GM12878 (cell line): ENCODE measurements around the gene KRT38. TPM values are rescaled to one million over a fixed set of nuclear protein-coding genes. Genes with fewer than 3 reads are reported as not detected.
"Not testable (repeated sequence)": the region's sequence is repeated elsewhere in the genome, so short reads cannot be mapped to it uniquely, and the experiment has no call there.

ENCODE experiments used
- ATAC-seq: fragments of 200-7000 bp; cut with Tn5 transposase; 3 replicates; pipeline ENCODE4 v1.9.1; 2020; ENCODE audit warnings: mild to moderate bottlenecking, moderate library complexity
- BruUV-seq: library from RNA; stranded (reverse); fragments of 400-500 nt; replicated peaks from 2 replicates; lab custom pipeline; 2021; lab: Mats Ljungman, UMichigan
- CTCF ChIA-PET: fragments of 300-600 bp; sonication (Branson Sonifier 250); formaldehyde crosslinking; extraction: SDS; loops from one replicate; lab custom pipeline; 2021; ENCODE audit warnings: inconsistent platforms; lab: Yijun Ruan, JAX
- POLR2A ChIA-PET: fragments of 350-600 bp; formaldehyde crosslinking; extraction: SDS; loops from one replicate; lab custom pipeline; 2021; ENCODE audit warnings: inconsistent platforms; lab: Charles Lee
- RAD21 ChIA-PET: fragments of 300-600 bp; sonication (Branson Sonifier 250); formaldehyde crosslinking; loops from one replicate; lab custom pipeline; 2023; ENCODE audit warnings: antibody characterized with exemption; ENCODE audit not compliant: unreplicated experiment; lab: Charles Lee
- SMC1A ChIA-PET: fragments of 300-600 bp; sonication (Branson Sonifier 250); formaldehyde crosslinking; loops from one replicate; lab custom pipeline; 2023; ENCODE audit not compliant: unreplicated experiment, uncharacterized antibody; lab: Charles Lee
- DNase-seq: peaks from one replicate; pipeline ENCODE4 v3.0.0-alpha.2; 2011; ENCODE audit warnings: low read depth, low spot score
- FAIRE-seq: peaks from 3 replicates; lab custom pipeline; 2011; peaks lifted over from hg19 to GRCh38; lab: Jason Lieb, UNC
- H2AFZ ChIP-seq: 2 replicates; pipeline ENCODE4 v1.6.0; 2011; ENCODE audit warnings: low read depth, low read length, control low read depth; ENCODE audit not compliant: control insufficient read depth
- H3K27ac ChIP-seq: 2 replicates; pipeline ENCODE4 v1.5.1; 2011; ENCODE audit warnings: control low read depth; ENCODE audit not compliant: control insufficient read depth, insufficient read depth
- H3K27me3 ChIP-seq, 2 experiments: replicated peaks in 1 of 2; 2 replicates each; pipeline versions ENCODE4 v1.6.0 to v1.6.1; 2011; ENCODE audit warnings: low read length in 1 of 2; ENCODE audit not compliant: control insufficient read depth in 2 of 2, insufficient read depth in 2 of 2
- H3K36me3 ChIP-seq, 2 experiments: 2 replicates each; pipeline ENCODE4 v1.5.1; 2011; ENCODE audit warnings: low read length in 1 of 2; ENCODE audit not compliant: control insufficient read depth in 2 of 2, insufficient read depth in 2 of 2
- H3K4me1 ChIP-seq: 2 replicates; pipeline ENCODE4 v1.6.1; 2011; ENCODE audit warnings: mild to moderate bottlenecking, low read length, moderate library complexity, mixed read lengths; ENCODE audit not compliant: control insufficient read depth, insufficient read depth
- H3K4me2 ChIP-seq: 2 replicates; pipeline ENCODE4 v1.6.0; 2011; ENCODE audit warnings: control low read depth; ENCODE audit not compliant: control insufficient read depth, insufficient read depth
- H3K4me3 ChIP-seq: fragments of 200-600 bp; sonication (generic); 2 replicates; pipeline ENCODE4 v1.5.1; 2016
- H3K79me2 ChIP-seq: 2 replicates; pipeline ENCODE4 v1.6.0; 2011; ENCODE audit warnings: low read length; ENCODE audit not compliant: control insufficient read depth, insufficient read depth
- H3K9ac ChIP-seq: 2 replicates; pipeline ENCODE4 v1.8.0; 2011; ENCODE audit warnings: low read length, control low read depth, mixed read lengths; ENCODE audit not compliant: control insufficient read depth, insufficient read depth
- H3K9me3 ChIP-seq: replicated peaks from 3 replicates; pipeline ENCODE4 v1.5.1; 2011; ENCODE audit warnings: mild to moderate bottlenecking, low read length; ENCODE audit not compliant: control insufficient read depth, insufficient read depth
- H4K20me1 ChIP-seq: 2 replicates; pipeline ENCODE4 v1.6.0; 2011; ENCODE audit not compliant: control insufficient read depth, insufficient read depth
- ASH2L ChIP-seq: fragments of 300-600, 200-600 bp; sonication (generic); IDR thresholded peaks from 2 replicates; pipeline ENCODE4 v1.6.1; 2017; ENCODE audit warnings: low read depth, mild to moderate bottlenecking, borderline replicate concordance
- EED ChIP-seq: sonication (generic); IDR thresholded peaks from 2 replicates; pipeline ENCODE4 v1.6.1; 2016; ENCODE audit warnings: antibody characterized with exemption, low read depth
- JUND ChIP-seq: IDR thresholded peaks from 2 replicates; pipeline ENCODE4 v1.6.1; 2012; ENCODE audit warnings: low read depth, mild to moderate bottlenecking, low read length, improper control_type of control experiment, moderate library complexity
- MYB ChIP-seq: fragments of 150-350 bp; IDR thresholded peaks from 2 replicates; pipeline ENCODE4 v1.6.1; 2014; ENCODE audit warnings: mild to moderate bottlenecking, low read depth, low read length, borderline replicate concordance
- PAX5 ChIP-seq: IDR thresholded peaks from 2 replicates; pipeline ENCODE4 v1.6.1; 2011; ENCODE audit warnings: low read depth, low read length, borderline replicate concordance
- POLR2AphosphoS5 ChIP-seq: IDR thresholded peaks from 2 replicates; pipeline ENCODE4 v1.6.1; 2011; ENCODE audit warnings: mild to moderate bottlenecking, low read length, inconsistent platforms
- SUZ12 ChIP-seq: fragments of 200-600 bp; sonication (generic); IDR thresholded peaks from one replicate; pipeline ENCODE4 v1.6.1; 2018; ENCODE audit warnings: antibody characterized with exemption, mild to moderate bottlenecking; ENCODE audit not compliant: unreplicated experiment
- WRNIP1 ChIP-seq: IDR thresholded peaks from 2 replicates; pipeline ENCODE4 v1.6.1; 2011; ENCODE audit warnings: low read depth, low read length, improper control_type of control experiment, borderline replicate concordance
- WGBS: methylation state at CpG from one replicate; pipeline ENCODE4 v1.1.6; 2016; ENCODE audit warnings: low lambda C conversion rate; ENCODE audit not compliant: insufficient replicate concordance, insufficient coverage; ENCODE audit errors: missing lambda C conversion rate; 5-methylcytosine and 5-hydroxymethylcytosine counted together
- in situ Hi-C: fragments of 300-500 bp; cut with MboI; formaldehyde crosslinking; loops from 9 replicates; pipeline ENCODE4 v1.14.3; 2018; ENCODE audit warnings: mixed read lengths
- intact Hi-C: fragments of 100-400 bp; cut with micrococcal nuclease; formaldehyde crosslinking; loops from one replicate; pipeline ENCODE4 v1.14.2; 2022; ENCODE audit not compliant: unreplicated experiment
- polyA plus RNA-seq, 11 experiments: library from polyadenylated mRNA; depleted of rRNA in 4 of 11; unstranded in 6 of 11; stranded (reverse) in 5 of 11; fragments of >200 nt; fragmentation: Nextera tagmentation in 4 of 11; fragmentation: Illumina TruSeq in 1 of 11; extraction: Ambion mirVana in 4 of 11; extraction: Trizol in 1 of 11; gene quantifications; 1 replicate in 1 of 11; 2 replicates in 10 of 11; pipeline versions ENCODE4 v1.2.1 to v1.2.3, GENCODE V29; 2011 to 2016; ENCODE audit warnings: inconsistent platforms in 2 of 11, missing spikeins in 2 of 11, low read depth in 1 of 11
- total RNA-seq, 4 experiments: library from RNA; depleted of rRNA in 3 of 4; stranded (reverse); fragments of >200 nt in 3 of 4; fragmentation: Illumina TruSeq in 1 of 4; extraction: Trizol in 1 of 4; gene quantifications; 2 replicates each; pipeline versions ENCODE4 v1.2.1 to v1.2.3, GENCODE V29; 2013 to 2021
- TF ChIP-seq, protein P1 (sequence below): IDR thresholded peaks from 2 replicates; pipeline ENCODE4 v1.6.1; 2011; ENCODE audit warnings: low read depth, low read length, improper control_type of control experiment, borderline replicate concordance
- TF ChIP-seq, protein P2 (sequence below): IDR thresholded peaks from 2 replicates; pipeline ENCODE4 v1.6.1; 2012; ENCODE audit warnings: mild to moderate bottlenecking, low read depth, low read length

Gene KRT38
- total and polyA plus RNA-seq, 10 of the 15 experiments (the other 5 are each of a cell fraction or from before 2014, with no cell fraction given), result not detected

DNA sequence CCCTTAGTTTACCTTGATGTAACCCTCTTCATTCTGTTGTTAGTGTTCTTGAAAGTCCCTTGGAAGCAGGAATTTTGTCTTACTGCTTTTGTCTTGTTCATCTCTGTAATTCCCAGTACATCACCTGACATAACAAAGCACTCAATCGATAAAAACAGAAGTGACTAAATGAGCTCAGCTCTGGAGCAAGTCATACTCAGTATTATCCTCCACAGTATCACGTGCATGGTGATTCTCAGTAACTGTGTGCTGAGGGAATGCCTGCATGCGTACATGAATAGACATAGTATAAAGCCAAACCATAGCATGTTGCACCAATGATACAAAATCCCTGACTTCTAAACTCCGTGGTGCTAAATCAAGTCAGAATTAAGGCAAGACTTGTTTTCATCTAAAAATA is 7.2 kb downstream of the KRT38 start (continued):
- TF ChIP-seq JUND (no peak), ASH2L (no peak)
- TF ChIP-seq, all 136 proteins: peak for 0

DNA sequence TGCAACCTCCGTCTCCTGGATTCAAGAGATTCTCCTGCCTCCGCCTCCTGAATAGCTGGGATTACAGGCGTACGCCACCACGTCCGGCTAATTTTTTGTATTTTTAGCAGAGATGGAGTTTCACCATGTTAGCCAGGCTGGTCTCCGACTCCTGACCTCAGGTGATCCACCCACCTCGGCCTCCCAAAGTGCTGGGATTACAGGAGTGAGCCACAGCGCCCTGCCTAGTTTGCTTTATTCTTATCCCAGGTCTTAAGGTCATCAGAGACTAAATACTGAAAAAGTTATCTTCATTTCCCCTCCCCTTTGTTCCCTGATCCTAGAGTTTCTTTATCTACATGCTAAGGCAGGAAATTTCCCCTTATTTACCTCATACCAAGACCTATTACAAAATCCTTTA is 10.4 kb downstream of the KRT38 start:
- SMC1A ChIA-PET, DNase-seq, H3K9ac ChIP-seq, H3K79me2 ChIP-seq, H3K27ac ChIP-seq, H3K4me2 ChIP-seq, FAIRE-seq, H2AFZ ChIP-seq, H3K4me1 ChIP-seq, H3K4me3 ChIP-seq, in situ Hi-C loops, POLR2A ChIA-PET, RAD21 ChIA-PET, H4K20me1 ChIP-seq, ATAC-seq, BruUV-seq, H3K36me3 ChIP-seq, H3K27me3 ChIP-seq, H3K9me3 ChIP-seq, intact Hi-C loops: not testable (repeated sequence)
- CTCF ChIA-PET, result interaction anchor here (0.6 to 1.2 kb wide), 2 partner anchors 12 to 935 kb away, joined by 3 read pairs; no protein-coding TSS in a partner anchor
- 43% methylated on average over 9 of the region's 9 CpGs for WGBS

DNA sequence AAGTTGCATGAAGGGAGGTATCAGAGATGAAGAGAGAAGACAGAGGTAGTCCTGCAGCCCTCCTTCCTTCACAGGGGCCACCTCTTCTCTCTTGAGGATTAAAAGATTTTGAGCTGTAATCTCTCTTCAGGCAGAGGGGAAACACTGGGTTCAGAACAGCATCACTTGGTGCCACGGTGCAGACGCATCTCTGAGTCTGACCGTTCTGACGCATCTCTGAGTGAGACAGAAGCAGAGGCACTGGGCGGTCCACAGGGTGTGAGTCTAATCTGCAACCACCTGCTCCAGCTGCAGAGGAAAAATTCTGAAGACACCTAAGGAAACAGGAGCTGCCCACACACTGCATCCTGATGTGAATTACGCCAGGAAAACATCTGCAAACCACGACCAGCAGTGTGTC is 11.1 kb downstream of the KRT38 start:
- H2AFZ ChIP-seq, result no peak overlapping the region
- ATAC-seq, result no peak
- ChIA-PET POLR2A (no interaction called here), RAD21 (no interaction called here)
- BruUV-seq, result no TSS peak
- peaks cover 0 to 1% of the 10 kb centered on the region in 2 experiments; a peak in 2 of 4 replicates for H3K27me3 ChIP-seq
- 36% methylated on average over 7 of the region's 7 CpGs for WGBS
- no peaks in the 10 kb centered on the region for H3K36me3 ChIP-seq
- FAIRE-seq, result no peak
- H3K4me2 ChIP-seq, result no peak overlapping the region
- no peak overlapping the region for H3K9ac ChIP-seq
- no peaks in the 10 kb centered on the region for H3K4me1 ChIP-seq
- TF ChIP-seq, protein P1, sequence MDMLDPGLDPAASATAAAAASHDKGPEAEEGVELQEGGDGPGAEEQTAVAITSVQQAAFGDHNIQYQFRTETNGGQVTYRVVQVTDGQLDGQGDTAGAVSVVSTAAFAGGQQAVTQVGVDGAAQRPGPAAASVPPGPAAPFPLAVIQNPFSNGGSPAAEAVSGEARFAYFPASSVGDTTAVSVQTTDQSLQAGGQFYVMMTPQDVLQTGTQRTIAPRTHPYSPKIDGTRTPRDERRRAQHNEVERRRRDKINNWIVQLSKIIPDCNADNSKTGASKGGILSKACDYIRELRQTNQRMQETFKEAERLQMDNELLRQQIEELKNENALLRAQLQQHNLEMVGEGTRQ, result no peak
- TF ChIP-seq WRNIP1 (no peak), PAX5 (no peak), SUZ12 (no peak), EED (no peak), MYB (no peak), POLR2AphosphoS5 (no peak)
- TF ChIP-seq, protein P2, sequence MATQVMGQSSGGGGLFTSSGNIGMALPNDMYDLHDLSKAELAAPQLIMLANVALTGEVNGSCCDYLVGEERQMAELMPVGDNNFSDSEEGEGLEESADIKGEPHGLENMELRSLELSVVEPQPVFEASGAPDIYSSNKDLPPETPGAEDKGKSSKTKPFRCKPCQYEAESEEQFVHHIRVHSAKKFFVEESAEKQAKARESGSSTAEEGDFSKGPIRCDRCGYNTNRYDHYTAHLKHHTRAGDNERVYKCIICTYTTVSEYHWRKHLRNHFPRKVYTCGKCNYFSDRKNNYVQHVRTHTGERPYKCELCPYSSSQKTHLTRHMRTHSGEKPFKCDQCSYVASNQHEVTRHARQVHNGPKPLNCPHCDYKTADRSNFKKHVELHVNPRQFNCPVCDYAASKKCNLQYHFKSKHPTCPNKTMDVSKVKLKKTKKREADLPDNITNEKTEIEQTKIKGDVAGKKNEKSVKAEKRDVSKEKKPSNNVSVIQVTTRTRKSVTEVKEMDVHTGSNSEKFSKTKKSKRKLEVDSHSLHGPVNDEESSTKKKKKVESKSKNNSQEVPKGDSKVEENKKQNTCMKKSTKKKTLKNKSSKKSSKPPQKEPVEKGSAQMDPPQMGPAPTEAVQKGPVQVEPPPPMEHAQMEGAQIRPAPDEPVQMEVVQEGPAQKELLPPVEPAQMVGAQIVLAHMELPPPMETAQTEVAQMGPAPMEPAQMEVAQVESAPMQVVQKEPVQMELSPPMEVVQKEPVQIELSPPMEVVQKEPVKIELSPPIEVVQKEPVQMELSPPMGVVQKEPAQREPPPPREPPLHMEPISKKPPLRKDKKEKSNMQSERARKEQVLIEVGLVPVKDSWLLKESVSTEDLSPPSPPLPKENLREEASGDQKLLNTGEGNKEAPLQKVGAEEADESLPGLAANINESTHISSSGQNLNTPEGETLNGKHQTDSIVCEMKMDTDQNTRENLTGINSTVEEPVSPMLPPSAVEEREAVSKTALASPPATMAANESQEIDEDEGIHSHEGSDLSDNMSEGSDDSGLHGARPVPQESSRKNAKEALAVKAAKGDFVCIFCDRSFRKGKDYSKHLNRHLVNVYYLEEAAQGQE, result no peak
- TF ChIP-seq, all 136 proteins: peak for 0
- Histone ChIP-seq H3K79me2 (no peaks in the 10 kb centered on the region), H3K27ac (no peak overlapping the region), H4K20me1 (no peaks in the 10 kb centered on the region), H3K9me3 (no peaks in the 10 kb centered on the region), H3K4me3 (no peak overlapping the region)
- ChIA-PET SMC1A (no interaction called here), CTCF (no interaction called here)
- in situ Hi-C loops (no loop called here), intact Hi-C loops (no loop called here)
- no peak for DNase-seq
